KOPT-K1 (cell line): Measurements from ENCODE around the gene SIX3.

ENCODE experiments used
- H3K27ac ChIP-seq: fragments of 200-600 bp; sonication (generic); 2 replicates; pipeline ENCODE4 v1.5.1; 2016; ENCODE audit warnings: antibody characterized with exemption, mild to moderate bottlenecking, low read depth, low read length; ENCODE audit not compliant: poor library complexity, severe bottlenecking
- H3K36me3 ChIP-seq: fragments of 200-600 bp; sonication (generic); 2 replicates; pipeline ENCODE4 v1.5.1; 2017; ENCODE audit warnings: antibody characterized with exemption, mild to moderate bottlenecking, low read length, moderate library complexity; ENCODE audit not compliant: insufficient read depth
- H3K9me3 ChIP-seq: fragments of 200-600 bp; sonication (generic); 2 replicates; pipeline ENCODE4 v1.5.1; 2017; ENCODE audit warnings: antibody characterized with exemption, low read length, mild to moderate bottlenecking; ENCODE audit not compliant: insufficient read depth, poor library complexity, severe bottlenecking

SIX3 gene

GRCh38 chr2:44945676-44946371 lies 4.3 kb downstream of the SIX3 start:
- H3K9me3 ChIP-seq: no peaks in the 10 kb centered on the region
- no peak overlapping the region for H3K27ac ChIP-seq
- H3K36me3 ChIP-seq: no peaks in the 10 kb centered on the region

- no peaks in the 10 kb centered on the region for H3K36me3 ChIP-seq
- no peaks in the 10 kb centered on the region for H3K9me3 ChIP-seq
- H3K27ac ChIP-seq: no peak overlapping the region
Observed at GRCh38 chr2:44946372-44947027, 5.0 kb downstream of the SIX3 start.

DNA sequence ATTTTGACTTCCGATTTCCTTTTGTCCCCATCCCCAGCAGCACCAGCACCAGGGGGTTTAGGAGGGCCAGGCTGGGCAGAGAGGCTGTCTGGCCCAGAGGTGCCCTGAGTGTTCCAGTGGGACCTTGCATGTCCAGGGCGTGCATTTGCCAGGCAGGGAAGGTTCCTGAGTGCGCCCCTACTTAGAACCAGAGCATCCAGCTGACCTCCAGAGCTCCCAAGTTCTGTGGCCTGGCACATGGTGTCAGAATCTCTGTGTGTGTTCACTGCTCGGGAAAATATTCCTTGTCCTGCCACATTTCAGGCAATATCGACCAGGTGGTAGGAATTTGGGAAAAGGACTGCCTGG lies 5.5 kb downstream of the SIX3 start:
- Histone ChIP-seq H3K27ac (no peak overlapping the region), H3K36me3 (no peaks in the 10 kb centered on the region), H3K9me3 (no peaks in the 10 kb centered on the region)

DNA sequence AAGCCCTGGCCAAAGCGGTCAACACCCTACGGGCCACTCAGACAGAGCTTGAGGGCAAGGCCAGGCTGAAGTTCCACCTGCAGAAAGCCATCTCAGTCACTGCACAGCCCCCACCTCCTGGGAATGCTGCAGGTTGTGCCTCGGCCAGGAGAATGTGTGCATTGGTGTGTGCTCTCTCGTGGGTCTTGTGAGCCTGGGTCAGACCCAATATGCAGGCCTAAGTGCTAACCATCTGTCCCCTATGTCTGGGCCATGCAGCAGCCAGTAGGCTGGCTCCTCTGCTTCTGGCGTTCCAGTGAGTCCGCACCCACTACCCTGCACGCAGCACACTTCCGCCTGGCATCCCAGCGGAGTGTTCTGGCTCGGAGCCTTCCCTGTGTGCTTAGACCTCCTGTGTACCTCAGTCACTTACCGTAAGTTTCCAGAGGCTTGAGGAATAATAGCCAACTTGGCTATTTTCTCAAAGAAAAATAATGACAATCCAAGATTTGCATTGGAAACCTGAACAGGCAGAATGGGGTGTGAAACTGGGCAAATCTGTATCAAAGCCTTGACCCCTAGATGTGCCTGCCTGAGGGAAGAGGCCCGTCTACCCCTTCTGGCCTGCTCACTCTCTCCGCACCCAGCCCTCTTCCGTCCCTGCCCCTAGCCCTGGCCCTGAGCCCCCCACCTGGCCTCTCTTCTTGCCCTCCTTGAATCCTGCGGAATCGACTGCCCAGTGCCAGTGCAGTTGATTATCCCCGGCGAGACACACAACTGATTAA lies 7.2 kb downstream of the SIX3 start:
- H3K9me3 ChIP-seq: no peaks in the 10 kb centered on the region
- no peak overlapping the region for H3K27ac ChIP-seq

DNA sequence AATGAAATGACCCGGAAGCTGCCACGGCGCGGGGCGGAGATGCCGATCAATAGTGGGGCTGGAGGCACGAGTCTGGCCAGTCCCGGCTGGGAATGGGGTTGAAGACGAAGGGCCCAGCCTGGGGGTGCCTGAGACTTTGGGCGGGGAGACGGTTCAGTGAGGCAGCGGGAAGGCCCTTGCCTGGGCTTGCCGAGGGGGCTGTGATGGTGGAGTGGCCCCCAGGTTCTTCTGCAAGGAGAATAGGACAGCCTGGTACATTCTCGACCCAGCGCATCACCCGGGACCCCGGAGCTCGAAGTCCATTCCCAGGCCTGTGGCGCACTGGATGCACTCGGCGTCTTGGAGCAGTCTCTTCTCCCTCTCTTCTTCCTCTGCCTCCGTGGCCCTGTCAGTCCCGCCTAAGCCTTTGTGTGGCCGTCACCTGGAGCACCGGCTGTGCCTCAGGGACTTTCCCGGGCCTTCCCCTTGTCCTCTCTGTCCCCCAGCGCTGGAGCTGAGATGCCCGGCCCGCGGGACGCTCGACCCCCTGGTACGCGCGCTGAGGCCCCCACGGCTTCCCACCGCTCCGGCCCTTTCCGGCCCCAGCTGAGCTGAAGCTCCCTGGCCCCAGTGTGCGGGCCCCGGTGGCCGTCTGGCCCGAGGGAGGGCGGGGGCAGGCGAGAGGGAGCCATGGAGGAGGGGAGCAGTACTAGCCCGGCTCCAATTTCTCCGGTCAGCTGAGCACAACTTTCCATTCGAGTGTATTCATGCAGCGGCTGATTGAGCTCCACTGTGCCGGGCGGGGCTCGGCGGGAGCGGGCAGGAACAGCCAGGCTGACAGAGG lies 8.0 kb downstream of the SIX3 start:
- Histone ChIP-seq H3K36me3 (no peaks in the 10 kb centered on the region), H3K27ac (no peak overlapping the region)

More for the DNA sequence above, 7.2 kb downstream of the SIX3 start:
- no peaks in the 10 kb centered on the region for H3K36me3 ChIP-seq

DNA sequence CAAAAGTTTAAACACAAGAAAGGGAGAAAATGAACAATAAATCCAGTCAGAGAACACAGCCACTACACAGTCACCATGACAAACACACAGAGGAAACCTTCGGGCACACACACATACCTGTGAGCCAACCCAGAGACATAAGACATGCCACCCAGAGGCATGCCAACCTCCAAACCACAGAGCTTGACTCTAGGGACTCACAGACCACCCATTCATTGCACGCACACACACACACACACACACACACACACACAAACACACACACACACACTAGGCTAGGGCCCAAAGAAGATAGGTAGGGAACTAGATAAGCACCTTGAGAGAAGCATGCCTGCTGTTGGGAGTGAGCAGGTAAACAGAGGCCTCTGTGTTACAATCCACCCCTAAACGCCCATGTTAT lies 9.1 kb downstream of the SIX3 start:
- H3K36me3 ChIP-seq: no peaks in the 10 kb centered on the region
- no peaks in the 10 kb centered on the region for H3K9me3 ChIP-seq
- H3K27ac ChIP-seq: no peak overlapping the region

More for the DNA sequence above, 8.0 kb downstream of the SIX3 start:
- H3K9me3 ChIP-seq: no peaks in the 10 kb centered on the region

DNA sequence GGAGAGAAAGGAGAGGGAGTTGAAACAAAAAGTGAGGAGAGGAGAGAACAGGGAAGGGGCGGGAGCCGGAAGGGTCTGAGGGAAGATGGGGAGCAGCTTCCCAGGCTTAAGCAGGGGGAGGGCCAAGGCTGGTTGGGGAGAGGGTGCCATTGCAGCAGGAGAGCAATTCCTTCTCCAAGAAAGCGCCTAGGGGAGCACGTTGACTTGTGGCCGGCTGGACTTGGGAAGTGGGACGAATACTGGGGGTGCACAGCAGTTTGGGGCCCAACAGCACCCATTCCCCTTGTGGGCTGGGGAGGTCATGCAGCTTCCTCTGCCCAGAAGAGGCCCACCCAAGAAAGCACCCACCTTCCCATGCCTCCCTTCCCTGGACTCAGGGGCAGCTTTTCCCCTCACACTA lies 9.6 kb downstream of the SIX3 start:
- Histone ChIP-seq H3K27ac (no peak overlapping the region), H3K9me3 (no peaks in the 10 kb centered on the region), H3K36me3 (no peaks in the 10 kb centered on the region)

- H3K27ac ChIP-seq: no peak overlapping the region
- no peaks in the 10 kb centered on the region for H3K36me3 ChIP-seq
- H3K9me3 ChIP-seq: no peaks in the 10 kb centered on the region
Observed at GRCh38 chr2:44951714-44952113, 10.2 kb downstream of the SIX3 start.

GRCh38 chr2:44952143-44952805 lies 10.8 kb downstream of the SIX3 start:
- no peaks in the 10 kb centered on the region for H3K36me3 ChIP-seq
- no peak overlapping the region for H3K27ac ChIP-seq

GRCh38 chr2:44952806-44953498 lies 11.4 kb downstream of the SIX3 start:
- no peaks in the 10 kb centered on the region for H3K36me3 ChIP-seq
- no peak overlapping the region for H3K27ac ChIP-seq
- H3K9me3 ChIP-seq: no peaks in the 10 kb centered on the region

More at GRCh38 chr2:44952143-44952805, 10.8 kb downstream of the SIX3 start:
- no peaks in the 10 kb centered on the region for H3K9me3 ChIP-seq

DNA sequence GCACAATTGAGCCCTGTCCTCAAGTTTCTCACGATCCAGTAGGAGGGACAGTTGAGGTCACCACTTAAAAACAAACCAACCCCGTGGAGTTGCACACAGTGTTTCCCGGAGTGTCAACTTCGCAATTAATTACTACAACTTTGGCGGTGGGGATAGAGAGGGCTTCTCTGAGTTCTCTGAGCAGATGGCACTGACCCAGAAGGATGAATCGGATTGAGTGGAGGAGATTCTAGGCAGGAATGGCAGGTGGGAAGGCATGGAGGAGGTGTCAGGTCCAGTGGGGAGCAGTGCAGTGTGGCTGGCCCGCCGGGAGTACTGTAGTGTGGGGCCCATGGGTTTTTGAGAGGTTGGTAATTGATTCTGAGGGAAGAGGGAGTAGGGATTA lies 12.0 kb downstream of the SIX3 start:
- no peaks in the 10 kb centered on the region for H3K36me3 ChIP-seq
- no peak overlapping the region for H3K27ac ChIP-seq
- no peaks in the 10 kb centered on the region for H3K9me3 ChIP-seq

DNA sequence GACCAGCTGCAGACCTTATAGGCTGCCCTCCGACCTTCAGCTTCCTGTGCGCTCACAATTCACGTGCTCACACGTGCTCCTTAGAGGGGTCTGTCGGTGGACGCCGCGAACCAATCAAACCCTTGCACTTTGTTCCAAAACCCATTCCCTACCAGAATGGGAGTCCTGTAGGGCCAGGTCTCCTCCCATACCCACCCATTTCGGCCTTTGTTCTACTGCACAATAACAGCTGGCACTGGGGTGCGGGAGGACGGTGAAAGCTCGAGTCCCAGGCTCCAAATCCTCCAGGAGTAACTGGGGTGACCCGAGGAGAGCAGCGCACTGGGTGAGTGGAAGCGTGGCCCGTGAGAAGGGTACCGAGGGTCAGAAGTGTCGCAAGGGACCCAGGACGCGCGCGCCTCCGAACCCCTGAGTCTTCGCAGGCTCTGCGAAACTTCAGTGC lies 13.0 kb downstream of the SIX3 start:
- no peak overlapping the region for H3K27ac ChIP-seq
- H3K36me3 ChIP-seq: no peaks in the 10 kb centered on the region
- no peaks in the 10 kb centered on the region for H3K9me3 ChIP-seq

DNA sequence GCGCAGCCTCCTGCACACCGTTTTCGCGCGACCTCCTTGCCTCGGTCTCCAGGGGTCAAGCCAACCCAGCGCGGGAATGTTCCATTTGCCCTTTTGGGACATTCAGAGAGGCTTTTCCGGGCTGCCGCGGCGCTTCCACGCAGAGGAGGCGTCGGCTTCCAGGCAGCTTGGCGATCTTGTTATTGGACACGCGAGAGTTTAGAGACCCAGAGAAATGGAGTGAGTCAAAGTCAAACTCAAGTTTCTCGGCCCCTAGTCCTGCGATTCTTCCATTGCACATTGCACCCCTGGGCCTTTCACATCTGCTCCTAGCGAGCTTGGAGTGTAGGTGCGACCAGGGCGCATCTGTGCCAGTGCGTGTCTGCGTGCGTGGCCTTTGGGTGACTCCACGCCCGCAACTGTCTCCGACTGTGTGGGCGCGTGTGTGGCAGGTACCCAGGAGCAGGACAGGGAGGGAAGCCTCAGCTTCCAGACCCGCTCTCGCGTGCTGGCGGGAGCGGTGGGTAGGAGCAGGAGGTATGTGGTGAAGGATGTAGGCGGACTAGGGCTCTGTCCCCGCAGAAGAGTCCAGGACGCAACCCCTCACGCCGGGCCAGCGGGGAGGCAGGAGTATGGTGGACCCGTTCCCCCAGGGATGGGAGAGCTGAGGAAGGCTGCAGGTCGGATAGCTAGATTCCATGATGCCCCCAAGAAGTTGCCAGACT lies 13.5 kb downstream of the SIX3 start:
- Histone ChIP-seq H3K36me3 (no peaks in the 10 kb centered on the region), H3K27ac (no peak overlapping the region), H3K9me3 (no peaks in the 10 kb centered on the region)
